ENCODE data around the gene CDKN2B.

The CDKN2B gene

GRCh38 chr9:21993893-21994555 lies 15.1 kb downstream of the CDKN2B start, which contains the start of gene CDKN2A:
Gene CDKN2A (minus strand): TSS chr9:21994392.
- DNase-seq: peak; percentile 75

GRCh38 chr9:21993007-21993406 lies 16.1 kb downstream of the CDKN2B start:
- no peak for DNase-seq

GRCh38 chr9:21991072-21991959 lies 17.8 kb downstream of the CDKN2B start:
- DNase-seq: no peak

- DNase-seq: no peak
These were observed 19.5 kb downstream of the CDKN2B start for GRCh38 chr9:21989440-21990189.

GRCh38 chr9:21988056-21988990 lies 20.8 kb downstream of the CDKN2B start:
- no peak for DNase-seq

GRCh38 chr9:21985964-21986667 lies 23.0 kb downstream of the CDKN2B start:
- DNase-seq: no peak

- DNase-seq: no peak
These were observed 25.0 kb downstream of the CDKN2B start for GRCh38 chr9:21984101-21984500.

GRCh38 chr9:21983561-21983935 lies 25.6 kb downstream of the CDKN2B start:
- DNase-seq: no peak

GRCh38 chr9:21982861-21983560 lies 26.1 kb downstream of the CDKN2B start:
- DNase-seq: no peak

- DNase-seq: no peak
These were observed 26.7 kb downstream of the CDKN2B start for GRCh38 chr9:21982391-21982790.

- no peak for DNase-seq
These were observed 32.7 kb downstream of the CDKN2B start for GRCh38 chr9:21976334-21976875.

GRCh38 chr9:21974722-21975409 lies 34.2 kb downstream of the CDKN2B start:
- peak; percentile 89 for DNase-seq

- DNase-seq: peak; percentile 52
These were observed 34.8 kb downstream of the CDKN2B start for GRCh38 chr9:21974343-21974721.

- DNase-seq: no peak
These were observed 36.7 kb downstream of the CDKN2B start for GRCh38 chr9:21972361-21972760.

GRCh38 chr9:21970800-21971640 lies 38.1 kb downstream of the CDKN2B start:
- no peak for DNase-seq

GRCh38 chr9:21969951-21970799 lies 38.9 kb downstream of the CDKN2B start:
- no peak for DNase-seq

- DNase-seq: no peak
These were observed 39.8 kb downstream of the CDKN2B start for GRCh38 chr9:21969011-21969940.
